ENCODE measurements around the gene EXOC4. TPM values are rescaled to one million over a fixed set of nuclear protein-coding genes. Genes with fewer than 3 reads are reported as not detected.

The EXOC4 gene
- total and polyA plus RNA-seq, 7 donors: 16.4 to 76.7 (median 50.7) TPM

- Histone ChIP-seq H3K27me3 (no peaks in the 10 kb centered on the region), H3K4me3 (no peak overlapping the region), H3K36me3 (no peaks in the 10 kb centered on the region), H3K9me3 (no peaks in the 10 kb centered on the region), H3K4me1 (peaks cover 0 to 7% (median 5%) of the 10 kb centered on the region in 4 donors), H3K27ac (no peak overlapping the region)
- intact Hi-C loops (cut with DNase I): no loop called here
- WGBS, 2 donors: 96 to 97% methylated on average over 3 of the region's 3 CpGs
- DNase-seq: no peak
- TF ChIP-seq EP300 (IDR thresholded peaks at IDR 0.05) (no peak), CTCF (IDR thresholded peaks at IDR 0.05) (no peak), POLR2AphosphoS5 (IDR thresholded peaks at IDR 0.05) (no peak), POLR2A (IDR thresholded peaks at IDR 0.05) (no peak)
Measured at GRCh38 chr7:133428876-133429275, 176.0 kb downstream of the EXOC4 start.

GRCh38 chr7:133429371-133429770 lies 176.5 kb downstream of the EXOC4 start:
- Histone ChIP-seq H3K27me3 (no peaks in the 10 kb centered on the region), H3K4me1 (peaks cover 0 to 10% (median 8%) of the 10 kb centered on the region in 4 donors), H3K36me3 (no peaks in the 10 kb centered on the region), H3K27ac (no peak overlapping the region), H3K9me3 (no peaks in the 10 kb centered on the region), H3K4me3 (no peak overlapping the region)
- intact Hi-C loops (cut with DNase I): no loop called here
- no peak for TF ChIP-seq EP300 (IDR thresholded peaks at IDR 0.05)
- TF ChIP-seq CTCF (IDR thresholded peaks at IDR 0.05): no peak
- TF ChIP-seq POLR2AphosphoS5 (IDR thresholded peaks at IDR 0.05): no peak
- no peak for TF ChIP-seq POLR2A (IDR thresholded peaks at IDR 0.05)
- no peak for DNase-seq
- WGBS, 2 donors: 94 to 98% methylated on average over 3 of the region's 3 CpGs

- Histone ChIP-seq H3K4me1 (peaks cover 0 to 10% (median 8%) of the 10 kb centered on the region in 4 donors), H3K9me3 (no peaks in the 10 kb centered on the region), H3K4me3 (no peak overlapping the region), H3K27me3 (no peaks in the 10 kb centered on the region), H3K36me3 (no peaks in the 10 kb centered on the region), H3K27ac (no peak overlapping the region)
- 79 to 92% methylated on average over 1 of the region's 1 CpG for WGBS, 2 donors
- TF ChIP-seq CTCF (IDR thresholded peaks at IDR 0.05): no peak
- intact Hi-C loops (cut with DNase I): no loop called here
- DNase-seq: no peak
Measured at GRCh38 chr7:133431134-133431724, 178.4 kb downstream of the EXOC4 start.

- intact Hi-C loops (cut with DNase I): no loop called here
- WGBS, 2 donors: 96% methylated on average over 4 of the region's 4 CpGs
- Histone ChIP-seq H3K36me3 (no peaks in the 10 kb centered on the region), H3K27me3 (no peaks in the 10 kb centered on the region), H3K4me3 (no peak overlapping the region), H3K9me3 (no peaks in the 10 kb centered on the region), H3K27ac (no peak overlapping the region), H3K4me1 (peaks cover 0 to 10% (median 8%) of the 10 kb centered on the region in 4 donors)
- no peak for DNase-seq
- TF ChIP-seq CTCF (IDR thresholded peaks at IDR 0.05): no peak
- no peak for TF ChIP-seq POLR2AphosphoS5 (IDR thresholded peaks at IDR 0.05)
Measured at GRCh38 chr7:133433165-133433812, 180.4 kb downstream of the EXOC4 start.

Measured in sigmoid colon (tissue), 7 donors.